ENCODE measurements around the gene LRRC74B. TPM values are rescaled to one million over a fixed set of nuclear protein-coding genes. Genes with fewer than 3 reads are reported as not detected.
"Not testable (repeated sequence)": the region's sequence is repeated elsewhere in the genome, so short reads cannot be mapped to it uniquely, and the experiment has no call there.

The LRRC74B gene
- total RNA-seq, 1 experiment from 2014 or later = not detected

GRCh38 chr22:21082248-21082647 lies 36.5 kb downstream of the LRRC74B start:
- TF ChIP-seq, protein P1, sequence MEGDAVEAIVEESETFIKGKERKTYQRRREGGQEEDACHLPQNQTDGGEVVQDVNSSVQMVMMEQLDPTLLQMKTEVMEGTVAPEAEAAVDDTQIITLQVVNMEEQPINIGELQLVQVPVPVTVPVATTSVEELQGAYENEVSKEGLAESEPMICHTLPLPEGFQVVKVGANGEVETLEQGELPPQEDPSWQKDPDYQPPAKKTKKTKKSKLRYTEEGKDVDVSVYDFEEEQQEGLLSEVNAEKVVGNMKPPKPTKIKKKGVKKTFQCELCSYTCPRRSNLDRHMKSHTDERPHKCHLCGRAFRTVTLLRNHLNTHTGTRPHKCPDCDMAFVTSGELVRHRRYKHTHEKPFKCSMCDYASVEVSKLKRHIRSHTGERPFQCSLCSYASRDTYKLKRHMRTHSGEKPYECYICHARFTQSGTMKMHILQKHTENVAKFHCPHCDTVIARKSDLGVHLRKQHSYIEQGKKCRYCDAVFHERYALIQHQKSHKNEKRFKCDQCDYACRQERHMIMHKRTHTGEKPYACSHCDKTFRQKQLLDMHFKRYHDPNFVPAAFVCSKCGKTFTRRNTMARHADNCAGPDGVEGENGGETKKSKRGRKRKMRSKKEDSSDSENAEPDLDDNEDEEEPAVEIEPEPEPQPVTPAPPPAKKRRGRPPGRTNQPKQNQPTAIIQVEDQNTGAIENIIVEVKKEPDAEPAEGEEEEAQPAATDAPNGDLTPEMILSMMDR (conservative IDR thresholded peaks at IDR 0.05; ENCODE audit: low read depth, low read length) = no peak
- TF ChIP-seq EZH2phosphoT487 (IDR thresholded peaks at IDR 0.05; ENCODE audit: borderline replicate concordance, low read length) = no peak
- TF ChIP-seq EZH2 (IDR thresholded peaks at IDR 0.05; ENCODE audit: low read length, unreplicated experiment) = no peak
- Histone ChIP-seq H3K4me2 (ENCODE audit: low read length) (no peak overlapping the region), H3K27me3 (ENCODE audit: low read length) (no peaks in the 10 kb centered on the region), H4K20me1 (ENCODE audit: low read length) (no peaks in the 10 kb centered on the region), H3K79me2 (ENCODE audit: low read length) (no peaks in the 10 kb centered on the region), H3K9ac (ENCODE audit: low read length) (no peak overlapping the region), H3K4me1 (ENCODE audit: insufficient read depth, low read length) (no peaks in the 10 kb centered on the region), H3K9me2 (replicated peaks; ENCODE audit: low read length) (no peaks in the 10 kb centered on the region), H3K9me3 (ENCODE audit: low read length) (no peaks in the 10 kb centered on the region), H2AFZ (ENCODE audit: low read length) (no peak overlapping the region), H3K4me3 (ENCODE audit: low read length) (no peak overlapping the region), H3K36me3 (ENCODE audit: low read depth, low read length) (no peaks in the 10 kb centered on the region), H3K27ac (ENCODE audit: low read length) (no peak overlapping the region), H3F3A (ENCODE audit: low read length, unreplicated experiment) (no peaks in the 10 kb centered on the region)
- BruUV-seq (replicated peaks) = no TSS peak
- DNase-seq (no peak), ATAC-seq (no peak)
- intact Hi-C loops (cut with micrococcal nuclease) = no loop called here
- ChIA-PET CTCF (no interaction called here), POLR2A (ENCODE audit: unreplicated experiment) (no interaction called here)

DNA sequence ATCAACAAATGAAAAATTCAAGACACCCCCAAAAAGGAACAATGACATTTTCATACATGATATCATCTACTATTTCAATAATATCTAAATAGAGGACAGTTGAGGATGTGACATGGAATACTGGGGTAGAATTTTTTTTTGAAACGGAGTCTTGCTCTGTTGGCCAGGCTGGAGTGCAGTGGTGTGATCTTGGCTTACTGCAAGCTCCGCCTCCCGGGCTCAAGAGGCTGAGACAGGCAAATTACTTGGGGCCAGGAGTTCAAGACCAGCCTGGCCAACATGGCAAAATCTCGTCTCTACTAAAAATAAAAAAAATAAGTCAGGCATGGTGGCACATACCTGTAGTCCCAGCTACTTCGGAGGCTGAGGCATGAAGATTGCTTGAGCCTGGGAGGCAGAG lies 41.4 kb downstream of the LRRC74B start:
- Histone ChIP-seq H3K4me2 (ENCODE audit: low read length) (no peak overlapping the region), H3F3A (ENCODE audit: low read length, unreplicated experiment) (no peaks in the 10 kb centered on the region), H2AFZ (ENCODE audit: low read length) (no peak overlapping the region), H4K20me1 (ENCODE audit: low read length) (no peaks in the 10 kb centered on the region), H3K36me3 (ENCODE audit: low read depth, low read length) (no peaks in the 10 kb centered on the region), H3K27ac (ENCODE audit: low read length) (no peak overlapping the region), H3K4me3 (ENCODE audit: low read length) (no peak overlapping the region), H3K9me2 (replicated peaks; ENCODE audit: low read length) (no peaks in the 10 kb centered on the region), H3K27me3 (ENCODE audit: low read length) (no peaks in the 10 kb centered on the region), H3K4me1 (ENCODE audit: insufficient read depth, low read length) (no peaks in the 10 kb centered on the region), H3K9me3 (ENCODE audit: low read length) (no peaks in the 10 kb centered on the region), H3K79me2 (ENCODE audit: low read length) (no peaks in the 10 kb centered on the region), H3K9ac (ENCODE audit: low read length) (no peak overlapping the region)
- DNase-seq = no peak
- ChIA-PET POLR2A (ENCODE audit: unreplicated experiment) (no interaction called here), CTCF (no interaction called here)
- no peak for TF ChIP-seq EZH2 (IDR thresholded peaks at IDR 0.05; ENCODE audit: low read length, unreplicated experiment)
- TF ChIP-seq EZH2phosphoT487 (IDR thresholded peaks at IDR 0.05; ENCODE audit: borderline replicate concordance, low read length) = no peak
- TF ChIP-seq, protein P1 (conservative IDR thresholded peaks at IDR 0.05; ENCODE audit: low read depth, low read length) = no peak
- intact Hi-C loops (cut with micrococcal nuclease) = no loop called here
- no TSS peak for BruUV-seq (replicated peaks)
- ATAC-seq = no peak

- H3K79me2 ChIP-seq (ENCODE audit: low read length); H3K4me2 ChIP-seq (ENCODE audit: low read length); H3K27ac ChIP-seq (ENCODE audit: low read length); H3F3A ChIP-seq (ENCODE audit: low read length, unreplicated experiment); H4K20me1 ChIP-seq (ENCODE audit: low read length); H3K9me2 ChIP-seq (replicated peaks; ENCODE audit: low read length); H3K9ac ChIP-seq (ENCODE audit: low read length); H3K9me3 ChIP-seq (ENCODE audit: low read length); H3K4me1 ChIP-seq (ENCODE audit: insufficient read depth, low read length); POLR2A ChIA-PET (ENCODE audit: unreplicated experiment); H3K36me3 ChIP-seq (ENCODE audit: low read depth, low read length); H2AFZ ChIP-seq (ENCODE audit: low read length); DNase-seq; intact Hi-C loops (cut with micrococcal nuclease); ATAC-seq; BruUV-seq (replicated peaks); H3K27me3 ChIP-seq (ENCODE audit: low read length); H3K4me3 ChIP-seq (ENCODE audit: low read length); CTCF ChIA-PET: not testable (repeated sequence)
These were observed 42.2 kb downstream of the LRRC74B start for GRCh38 chr22:21087926-21088325.

GRCh38 chr22:21091220-21091619 lies 45.5 kb downstream of the LRRC74B start:
- POLR2A ChIA-PET (ENCODE audit: unreplicated experiment); H3K36me3 ChIP-seq (ENCODE audit: low read depth, low read length): not testable (repeated sequence)

More at GRCh38 chr22:21091220-21091619, 45.5 kb downstream of the LRRC74B start:
- H3K4me2 ChIP-seq (ENCODE audit: low read length); H3F3A ChIP-seq (ENCODE audit: low read length, unreplicated experiment); CTCF ChIA-PET; H3K9me3 ChIP-seq (ENCODE audit: low read length); H3K4me3 ChIP-seq (ENCODE audit: low read length); H3K27me3 ChIP-seq (ENCODE audit: low read length); H3K4me1 ChIP-seq (ENCODE audit: insufficient read depth, low read length); H3K9ac ChIP-seq (ENCODE audit: low read length); BruUV-seq (replicated peaks); H2AFZ ChIP-seq (ENCODE audit: low read length); H3K9me2 ChIP-seq (replicated peaks; ENCODE audit: low read length); intact Hi-C loops (cut with micrococcal nuclease); H3K79me2 ChIP-seq (ENCODE audit: low read length); DNase-seq; ATAC-seq; H4K20me1 ChIP-seq (ENCODE audit: low read length); H3K27ac ChIP-seq (ENCODE audit: low read length): not testable (repeated sequence)

All from PC-3 (cell line).